OCI-LY3 (cell line): ENCODE results near the gene GPR15LG.
"Not testable (repeated sequence)": the region's sequence is repeated elsewhere in the genome, so short reads cannot be mapped to it uniquely, and the experiment has no call there.

ENCODE experiments used
- H2AFZ ChIP-seq: fragments of 200-600, 300-600 bp; shearing (Covaris generic); 2 replicates; pipeline ENCODE4 v1.6.0; 2014; ENCODE audit warnings: antibody characterized with exemption, low read depth, low read length
- H3K27ac ChIP-seq: fragments of 200-600, 300-600 bp; sonication (generic); 2 replicates; pipeline ENCODE4 v1.5.1; 2014; ENCODE audit warnings: mild to moderate bottlenecking, low read length, moderate library complexity, mixed read lengths
- H3K27me3 ChIP-seq: fragments of 200-600, 300-600 bp; sonication (generic); 2 replicates; pipeline ENCODE4 v1.6.1; 2014; ENCODE audit warnings: low read depth, low read length, mixed read lengths
- H3K36me3 ChIP-seq: fragments of 200-600, 300-600 bp; sonication (generic); replicated peaks from 2 replicates; pipeline ENCODE3; 2014; ENCODE audit warnings: low read depth, low read length, mixed read lengths
- H3K4me1 ChIP-seq: fragments of 300-600, 200-600 bp; sonication (generic); 2 replicates; pipeline ENCODE4 v1.6.1; 2014; ENCODE audit warnings: low read length, mixed read lengths
- H3K4me2 ChIP-seq: fragments of 200-600, 300-600 bp; sonication (generic); 2 replicates; pipeline ENCODE4 v1.6.1; 2014; ENCODE audit warnings: low read length, mixed read lengths
- H3K4me3 ChIP-seq: fragments of 300-600, 200-600 bp; sonication (generic); 2 replicates; pipeline ENCODE4 v1.5.1; 2014; ENCODE audit warnings: antibody characterized with exemption, mild to moderate bottlenecking, low read length, moderate library complexity
- H3K79me2 ChIP-seq: fragments of 300-600, 200-600 bp; shearing (Covaris generic); 2 replicates; pipeline ENCODE4 v1.6.1; 2014; ENCODE audit warnings: mild to moderate bottlenecking, low read length, mixed read lengths
- H3K9ac ChIP-seq: fragments of 300-600, 200-600 bp; shearing (Covaris generic); 2 replicates; pipeline ENCODE4 v1.6.0; 2014; ENCODE audit warnings: mild to moderate bottlenecking, low read length, moderate library complexity
- H3K9me3 ChIP-seq: fragments of 200-600, 300-600 bp; shearing (Covaris generic); 2 replicates; pipeline ENCODE4 v1.6.1; 2014; ENCODE audit warnings: low read length, mixed read lengths; ENCODE audit not compliant: insufficient read depth
- H4K20me1 ChIP-seq: fragments of 200-600, 300-600 bp; sonication (generic); 2 replicates; pipeline ENCODE4 v1.6.1; 2016; ENCODE audit warnings: low read length, mixed read lengths; ENCODE audit not compliant: insufficient read depth
- CTCF ChIP-seq: fragments of 200-600, 300-600 bp; sonication (generic); IDR thresholded peaks from 2 replicates; pipeline ENCODE4 v1.5.1; 2014; ENCODE audit warnings: antibody characterized with exemption, low read length, low read depth
- EZH2phosphoT487 ChIP-seq: fragments of 200-600 bp; shearing (Covaris generic); IDR thresholded peaks from 2 replicates; pipeline ENCODE4 v1.6.1; 2018; ENCODE audit warnings: antibody characterized with exemption, mixed run types, low read depth

The GPR15LG gene

GRCh38 chr10:84147347-84147746 lies 26.3 kb upstream of the GPR15LG start:
- no peak overlapping the region for H3K4me2 ChIP-seq
- H3K79me2 ChIP-seq: peaks cover 54% of the 10 kb centered on the region
- no peak overlapping the region for H3K9ac ChIP-seq
- no peak overlapping the region for H3K4me3 ChIP-seq
- no peaks in the 10 kb centered on the region for H3K27me3 ChIP-seq
- no peaks in the 10 kb centered on the region for H3K4me1 ChIP-seq
- no peaks in the 10 kb centered on the region for H3K9me3 ChIP-seq
- H2AFZ ChIP-seq: no peak overlapping the region
- H3K36me3 ChIP-seq: peaks cover 45% of the 10 kb centered on the region
- H4K20me1 ChIP-seq: no peaks in the 10 kb centered on the region
- TF ChIP-seq CTCF (no peak), EZH2phosphoT487 (no peak)
- no peak overlapping the region for H3K27ac ChIP-seq

- H3K4me1 ChIP-seq: not testable (repeated sequence)
- H3K79me2 ChIP-seq: peaks cover 57% of the 10 kb centered on the region
- H3K36me3 ChIP-seq: peaks cover 49% of the 10 kb centered on the region
Observed at GRCh38 chr10:84148006-84148597, 25.5 kb upstream of the GPR15LG start.

DNA sequence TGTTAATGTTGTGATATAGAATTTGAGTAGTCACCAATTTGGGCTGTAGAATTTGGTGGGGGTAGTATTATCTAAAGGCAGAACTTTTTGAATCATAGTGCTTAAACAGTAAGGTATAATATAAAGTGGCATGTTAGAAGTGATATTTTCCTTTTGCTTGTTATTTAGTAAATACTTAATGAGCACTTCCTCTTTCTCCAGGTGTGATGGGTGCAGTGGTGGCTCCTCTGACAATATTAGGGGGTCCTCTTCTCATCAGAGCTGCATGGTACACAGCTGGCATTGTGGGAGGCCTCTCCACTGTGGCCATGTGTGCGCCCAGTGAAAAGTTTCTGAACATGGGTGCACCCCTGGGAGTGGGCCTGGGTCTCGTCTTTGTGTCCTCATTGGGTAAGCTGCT lies 23.7 kb upstream of the GPR15LG start:
- Histone ChIP-seq H3K27me3 (no peaks in the 10 kb centered on the region), H3K9ac (no peak overlapping the region), H3K9me3 (no peaks in the 10 kb centered on the region), H3K79me2 (peaks cover 63% of the 10 kb centered on the region), H3K36me3 (peaks cover 49% of the 10 kb centered on the region), H3K4me3 (no peak overlapping the region), H2AFZ (no peak overlapping the region), H4K20me1 (0 out of 2 replicates have a peak, but pooled peaks cover 6% of the 10 kb centered on the region), H3K4me2 (no peak overlapping the region), H3K4me1 (no peaks in the 10 kb centered on the region), H3K27ac (no peak overlapping the region)
- no peak for TF ChIP-seq EZH2phosphoT487
- no peak for TF ChIP-seq CTCF

More at GRCh38 chr10:84148006-84148597, 25.5 kb upstream of the GPR15LG start:
- H3K4me3 ChIP-seq, H3K4me2 ChIP-seq, H3K27ac ChIP-seq, H3K9ac ChIP-seq, H3K27me3 ChIP-seq, H3K9me3 ChIP-seq, H2AFZ ChIP-seq, H4K20me1 ChIP-seq: not testable (repeated sequence)
- peak; percentile 45 for TF ChIP-seq CTCF

DNA sequence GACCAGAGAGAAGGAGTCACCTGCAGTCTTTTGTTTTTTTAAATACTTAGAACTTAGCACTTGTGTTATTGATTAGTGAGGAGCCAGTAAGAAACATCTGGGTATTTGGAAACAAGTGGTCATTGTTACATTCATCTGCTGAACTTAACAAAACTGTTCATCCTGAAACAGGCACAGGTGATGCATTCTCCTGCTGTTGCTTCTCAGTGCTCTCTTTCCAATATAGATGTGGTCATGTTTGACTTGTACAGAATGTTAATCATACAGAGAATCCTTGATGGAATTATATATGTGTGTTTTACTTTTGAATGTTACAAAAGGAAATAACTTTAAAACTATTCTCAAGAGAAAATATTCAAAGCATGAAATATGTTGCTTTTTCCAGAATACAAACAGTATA lies 20.8 kb upstream of the GPR15LG start:
- H3K79me2 ChIP-seq: peaks cover 70% of the 10 kb centered on the region
- H4K20me1 ChIP-seq: peaks cover 6% of the 10 kb centered on the region; the same call in 1 of the 2 replicates
- peaks cover 52% of the 10 kb centered on the region for H3K36me3 ChIP-seq
- no peak for TF ChIP-seq CTCF
- TF ChIP-seq EZH2phosphoT487: no peak
- H3K4me1 ChIP-seq: no peaks in the 10 kb centered on the region
- H2AFZ ChIP-seq: no peak overlapping the region
- H3K27me3 ChIP-seq: no peaks in the 10 kb centered on the region
- no peak overlapping the region for H3K4me3 ChIP-seq
- H3K9me3 ChIP-seq: no peaks in the 10 kb centered on the region
- no peak overlapping the region for H3K9ac ChIP-seq
- no peak overlapping the region for H3K4me2 ChIP-seq
- H3K27ac ChIP-seq: no peak overlapping the region
